Osteoblast (primary cell): ENCODE measurements around the gene SPHK1. TPM values are rescaled to one million over a fixed set of nuclear protein-coding genes. Genes with fewer than 3 reads are reported as not detected.

Experiments
- DNase-seq: peaks from one replicate; pipeline ENCODE4 v3.0.0; 2011; ENCODE audit warnings: low spot score, mixed read lengths; ENCODE audit not compliant: insufficient read length; ENCODE audit errors: missing footprints
- H2AFZ ChIP-seq: 2 replicates; pipeline ENCODE4 v1.6.0; 2011; ENCODE audit warnings: mild to moderate bottlenecking, low read length
- H3K27ac ChIP-seq: 2 replicates; pipeline ENCODE4 v1.5.1; 2011; ENCODE audit warnings: mild to moderate bottlenecking, low read depth, low read length, moderate library complexity
- H3K27me3 ChIP-seq: 2 replicates; pipeline ENCODE4 v1.6.0; 2012; ENCODE audit warnings: mild to moderate bottlenecking, control low read depth, inconsistent platforms, low read length, moderate library complexity; ENCODE audit not compliant: insufficient read depth
- H3K36me3 ChIP-seq: 2 replicates; pipeline ENCODE4 v1.5.1; 2011; ENCODE audit warnings: mild to moderate bottlenecking, low read length, control low read depth, moderate library complexity; ENCODE audit not compliant: insufficient read depth
- H3K4me1 ChIP-seq: 2 replicates; pipeline ENCODE4 v1.5.1; 2011; ENCODE audit warnings: mild to moderate bottlenecking, low read length, control low read depth, moderate library complexity; ENCODE audit not compliant: insufficient read depth
- H3K4me2 ChIP-seq: 2 replicates; pipeline ENCODE4 v1.6.0; 2011; ENCODE audit warnings: mild to moderate bottlenecking, low read length; ENCODE audit not compliant: insufficient read depth
- H3K4me3 ChIP-seq: fragments of 200-600 bp; sonication (generic); 3 replicates; pipeline ENCODE4 v1.5.1; 2012; ENCODE audit warnings: mild to moderate bottlenecking, low read length, inconsistent platforms; ENCODE audit not compliant: insufficient read depth
- H3K79me2 ChIP-seq: 2 replicates; pipeline ENCODE4 v1.6.0; 2012; ENCODE audit warnings: mild to moderate bottlenecking, low read length, control low read depth, inconsistent platforms; ENCODE audit not compliant: insufficient read depth
- H3K9me3 ChIP-seq: 2 replicates; pipeline ENCODE4 v1.5.1; 2011; ENCODE audit warnings: low read depth, low read length, control low read depth
- H4K20me1 ChIP-seq: 2 replicates; pipeline ENCODE4 v1.6.0; 2012; ENCODE audit warnings: mild to moderate bottlenecking, low read length, control low read depth; ENCODE audit not compliant: insufficient read depth
- CTCF ChIP-seq: IDR thresholded peaks from 2 replicates; pipeline ENCODE4 v1.5.1; 2011; ENCODE audit warnings: mild to moderate bottlenecking, low read depth, low read length, moderate library complexity; ENCODE audit errors: extremely low read depth
- total RNA-seq: library from RNA; depleted of rRNA; stranded (reverse); fragments of >200 nt; gene quantifications from 2 replicates; pipeline ENCODE4 v1.2.3, GENCODE V29; 2012

The SPHK1 gene
- total RNA-seq, 1 donor, result 112 TPM

GRCh38 chr17:76379646-76380376 lies 4.6 kb upstream of the SPHK1 start:
- Histone ChIP-seq H3K27ac (no peak overlapping the region), H3K9me3 (no peaks in the 10 kb centered on the region), H3K4me3 (no peak overlapping the region), H3K27me3 (no peaks in the 10 kb centered on the region), H3K36me3 (no peaks in the 10 kb centered on the region), H3K4me1 (peaks cover 22% of the 10 kb centered on the region), H2AFZ (no peak overlapping the region), H4K20me1 (no peaks in the 10 kb centered on the region), H3K79me2 (peaks cover 2% of the 10 kb centered on the region), H3K4me2 (no peak overlapping the region)
- peak; percentile 44 for DNase-seq
- no peak for TF ChIP-seq CTCF

- peaks cover 25% of the 10 kb centered on the region for H3K4me1 ChIP-seq
- H3K4me2 ChIP-seq, result peak overlapping the region; percentile 88
- H3K4me3 ChIP-seq, result peak overlapping the region; percentile 90
- no peak overlapping the region for H2AFZ ChIP-seq
- no peak for TF ChIP-seq CTCF
- H3K9me3 ChIP-seq, result no peaks in the 10 kb centered on the region
- peak overlapping the region; percentile 97 for H3K27ac ChIP-seq
- peaks cover 8% of the 10 kb centered on the region for H3K36me3 ChIP-seq
- peak; percentile 76 for DNase-seq
- H3K27me3 ChIP-seq, result no peaks in the 10 kb centered on the region
- peaks cover 22% of the 10 kb centered on the region for H3K79me2 ChIP-seq
- peaks cover 10% of the 10 kb centered on the region for H4K20me1 ChIP-seq
These were observed 2.6 kb upstream of the SPHK1 start for GRCh38 chr17:76381633-76382350.

- H2AFZ ChIP-seq, result peak overlapping the region; percentile 65
- DNase-seq, result peak; percentile 94
- H3K36me3 ChIP-seq, result peaks cover 14% of the 10 kb centered on the region
These were observed 2.0 kb upstream of the SPHK1 start for GRCh38 chr17:76382351-76382802.

More at GRCh38 chr17:76382351-76382802, 2.0 kb upstream of the SPHK1 start:
- H3K79me2 ChIP-seq, result peaks cover 28% of the 10 kb centered on the region
- H3K27me3 ChIP-seq, result no peaks in the 10 kb centered on the region
- peaks cover 16% of the 10 kb centered on the region for H4K20me1 ChIP-seq
- peaks cover 28% of the 10 kb centered on the region for H3K4me1 ChIP-seq
- H3K4me2 ChIP-seq, result peak overlapping the region; percentile 88
- no peaks in the 10 kb centered on the region for H3K9me3 ChIP-seq
- H3K4me3 ChIP-seq, result peak overlapping the region; percentile 90
- no peak for TF ChIP-seq CTCF
- H3K27ac ChIP-seq, result peak overlapping the region; percentile 97
